Right ventricle myocardium superior (tissue), 1 donor: ENCODE data around the gene FAM43B. TPM values are rescaled to one million over a fixed set of nuclear protein-coding genes. Genes with fewer than 3 reads are reported as not detected.
"Not testable (repeated sequence)": the region's sequence is repeated elsewhere in the genome, so short reads cannot be mapped to it uniquely, and the experiment has no call there.

ENCODE experiments used
- ATAC-seq: fragments of 200-7000 bp; cut with Tn5 transposase; one replicate; pipeline ENCODE4 v1.9.1; 2020; ENCODE audit warnings: mild to moderate bottlenecking; ENCODE audit not compliant: poor library complexity
- DNase-seq: peaks from one replicate; pipeline ENCODE4 v3.0.0-alpha.2; 2020
- intact Hi-C: fragments of 100-400 bp; cut with DNase I; formaldehyde crosslinking; loops from one replicate; pipeline ENCODE4 v1.11.2; 2022
- long read RNA-seq: library from polyadenylated mRNA; unstranded; transcript quantifications from one replicate; pipeline ENCODE4 v2.0.0, GENCODE V29; 2021
- total RNA-seq: library from RNA; stranded (reverse); fragmentation: NEBNext Ultra II Directional; extraction: Animal tissue kit (Norgen Biotek cat#: 25700); gene quantifications from one replicate; pipeline ENCODE4 v1.2.1, GENCODE V29; 2021
- donor health status: DM: no; HTN: yes; CAD: no; lungs with severe emphysema.

Gene FAM43B, protein sequence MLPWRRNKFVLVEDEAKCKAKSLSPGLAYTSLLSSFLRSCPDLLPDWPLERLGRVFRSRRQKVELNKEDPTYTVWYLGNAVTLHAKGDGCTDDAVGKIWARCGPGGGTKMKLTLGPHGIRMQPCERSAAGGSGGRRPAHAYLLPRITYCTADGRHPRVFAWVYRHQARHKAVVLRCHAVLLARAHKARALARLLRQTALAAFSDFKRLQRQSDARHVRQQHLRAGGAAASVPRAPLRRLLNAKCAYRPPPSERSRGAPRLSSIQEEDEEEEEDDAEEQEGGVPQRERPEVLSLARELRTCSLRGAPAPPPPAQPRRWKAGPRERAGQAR
- total RNA-seq, result 3.0 TPM
- long read RNA-seq, transcript FAM43B-201 (1 exons, 2,572 nt), result major isoform, 36 of 36 reads
- long read RNA-seq, partial matches to known transcripts, result 0 of 36 reads
- long read RNA-seq, other reads (novel, unspliced or antisense), result 0 of 36 reads

DNA sequence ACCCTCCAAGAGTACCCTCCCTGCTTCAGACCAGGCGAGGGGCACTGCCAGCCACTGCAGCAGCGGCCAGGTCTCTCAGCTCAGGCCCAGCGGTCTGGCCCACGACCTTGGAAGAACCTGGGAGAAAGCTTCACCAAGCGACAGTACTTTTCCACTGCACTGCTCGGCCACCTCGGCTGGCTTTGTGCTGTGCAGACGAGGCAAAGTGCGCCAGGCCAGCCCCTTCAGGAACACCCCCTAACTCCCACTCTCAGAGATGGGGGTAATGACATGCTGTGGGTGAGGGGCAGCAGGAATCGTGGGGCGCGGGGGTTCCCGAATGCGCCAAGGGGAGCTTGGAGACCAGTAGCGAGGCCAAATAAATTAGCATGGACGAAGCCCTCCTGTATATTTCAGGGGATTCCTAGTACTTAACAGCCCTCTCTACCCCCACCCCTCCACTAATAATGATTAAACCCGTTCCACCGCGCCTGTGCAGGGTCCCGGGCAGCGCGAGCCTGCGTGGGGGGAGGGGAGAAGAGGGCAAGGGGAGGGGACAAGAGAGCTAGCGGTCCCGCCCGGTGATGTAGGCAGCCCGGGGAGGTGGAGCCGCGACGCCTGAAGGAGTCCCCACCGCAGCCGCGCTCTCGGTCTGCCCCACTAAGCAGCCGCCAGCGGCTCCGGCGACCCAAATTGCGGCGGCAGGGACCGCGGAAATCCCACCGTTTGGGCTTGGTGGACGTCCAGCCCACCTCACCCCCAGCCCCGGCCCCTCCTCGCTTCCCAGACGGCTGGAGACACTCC, at the start of gene FAM43B:
FAM43B (plus strand) TSS at position 629 of the 783 bp plus-strand sequence. CDS start 401 bp downstream, outside the sequence.
- ATAC-seq, result peak; percentile 95
- intact Hi-C loops, result no loop called here

DNA sequence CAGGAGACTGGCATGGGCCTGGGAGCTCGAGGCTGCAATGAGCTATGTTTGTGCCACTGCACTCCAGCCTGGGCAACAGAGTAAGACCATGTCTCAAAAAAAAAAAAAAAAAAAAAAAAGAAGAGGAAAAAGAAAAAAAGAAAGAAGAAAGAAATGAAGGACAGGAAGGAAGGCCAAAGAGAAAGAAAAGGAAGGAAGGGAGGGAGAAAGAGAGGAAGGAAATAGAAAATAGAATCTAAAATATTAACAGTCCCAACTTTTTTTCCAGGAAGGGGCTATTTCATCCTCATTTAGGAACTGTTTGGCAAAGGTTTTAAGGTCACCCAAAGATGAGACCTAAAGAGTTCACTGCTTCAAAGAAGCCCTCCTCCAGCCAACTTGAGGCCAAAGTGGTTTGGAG, 46.9 kb upstream of the FAM43B start:
- DNase-seq, result no peak
- no peak for ATAC-seq
- intact Hi-C loops, result no loop called here

More for the DNA sequence above, at the start of gene FAM43B:
- DNase-seq, result peak; percentile 92

- peak; percentile 8 for ATAC-seq
- intact Hi-C loops, result no loop called here
- no peak for DNase-seq
These were observed 45.2 kb upstream of the FAM43B start for GRCh38 chr1:20507248-20507563.

DNA sequence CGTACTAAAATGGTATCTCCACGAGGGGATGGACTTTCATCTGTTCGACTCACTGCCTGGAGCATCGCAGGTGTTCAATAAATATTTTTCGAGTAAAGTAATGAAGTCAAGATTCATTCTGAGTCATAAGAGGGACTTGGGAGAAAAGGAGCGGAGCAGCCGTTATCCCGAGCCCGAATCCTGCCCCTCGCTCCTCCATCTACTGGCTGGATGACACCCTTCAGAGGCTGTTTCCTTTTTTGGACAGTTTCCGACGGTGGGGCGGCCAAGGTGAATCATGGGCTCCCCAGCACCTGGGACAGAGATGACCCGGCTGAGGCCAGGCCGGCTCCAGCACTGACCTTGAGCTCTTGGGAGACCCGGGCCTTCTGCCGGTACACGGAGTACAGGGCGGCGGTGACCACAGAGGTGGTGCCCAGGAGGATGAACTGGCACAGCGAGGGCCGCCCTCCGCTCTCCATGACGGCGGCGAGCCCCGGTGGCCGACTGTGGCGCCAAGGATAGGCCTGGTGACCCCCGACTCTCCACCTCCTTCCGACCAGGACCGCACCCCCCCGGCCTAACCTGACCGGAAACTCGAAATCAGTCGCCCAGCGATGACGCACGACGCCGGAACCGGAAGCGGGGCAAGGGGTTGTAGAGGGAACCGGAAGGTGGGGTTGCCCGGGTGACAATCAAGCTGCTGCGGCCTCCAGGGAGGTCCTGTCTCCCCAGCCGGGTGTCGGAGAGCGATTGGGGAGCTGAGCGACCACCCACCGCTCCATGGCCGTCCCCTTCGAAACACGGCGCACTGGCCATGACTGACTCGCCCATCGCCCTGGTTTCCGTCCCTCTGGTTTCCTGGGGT, 44.6 kb upstream of the FAM43B start, which contains the start of gene MUL1:
MUL1 (minus strand) TSS at position 588 of the 847 bp plus-strand sequence; CDS start at position 461, 127 bp downstream.
- DNase-seq (peak; percentile 97), ATAC-seq (peak; percentile 99)
- intact Hi-C loops, result no loop called here

DNA sequence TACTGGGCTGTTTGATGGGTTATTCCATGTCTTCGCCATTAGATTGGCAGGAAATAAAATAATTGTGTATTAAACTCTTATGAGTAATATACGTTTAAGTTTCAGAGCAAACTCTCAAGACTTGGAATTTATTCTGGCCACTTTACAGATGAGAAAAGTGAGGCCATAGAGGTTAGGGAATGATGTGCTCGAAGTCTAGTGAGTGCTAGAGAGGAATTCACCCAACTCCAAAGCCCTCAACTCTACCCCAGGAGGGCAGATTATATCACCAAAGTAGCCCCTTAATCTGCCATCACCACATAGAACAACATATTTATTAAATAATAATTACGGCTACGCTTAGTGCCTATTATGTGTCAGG, 44.0 kb upstream of the FAM43B start:
- intact Hi-C loops, result no loop called here
- no peak for ATAC-seq

DNA sequence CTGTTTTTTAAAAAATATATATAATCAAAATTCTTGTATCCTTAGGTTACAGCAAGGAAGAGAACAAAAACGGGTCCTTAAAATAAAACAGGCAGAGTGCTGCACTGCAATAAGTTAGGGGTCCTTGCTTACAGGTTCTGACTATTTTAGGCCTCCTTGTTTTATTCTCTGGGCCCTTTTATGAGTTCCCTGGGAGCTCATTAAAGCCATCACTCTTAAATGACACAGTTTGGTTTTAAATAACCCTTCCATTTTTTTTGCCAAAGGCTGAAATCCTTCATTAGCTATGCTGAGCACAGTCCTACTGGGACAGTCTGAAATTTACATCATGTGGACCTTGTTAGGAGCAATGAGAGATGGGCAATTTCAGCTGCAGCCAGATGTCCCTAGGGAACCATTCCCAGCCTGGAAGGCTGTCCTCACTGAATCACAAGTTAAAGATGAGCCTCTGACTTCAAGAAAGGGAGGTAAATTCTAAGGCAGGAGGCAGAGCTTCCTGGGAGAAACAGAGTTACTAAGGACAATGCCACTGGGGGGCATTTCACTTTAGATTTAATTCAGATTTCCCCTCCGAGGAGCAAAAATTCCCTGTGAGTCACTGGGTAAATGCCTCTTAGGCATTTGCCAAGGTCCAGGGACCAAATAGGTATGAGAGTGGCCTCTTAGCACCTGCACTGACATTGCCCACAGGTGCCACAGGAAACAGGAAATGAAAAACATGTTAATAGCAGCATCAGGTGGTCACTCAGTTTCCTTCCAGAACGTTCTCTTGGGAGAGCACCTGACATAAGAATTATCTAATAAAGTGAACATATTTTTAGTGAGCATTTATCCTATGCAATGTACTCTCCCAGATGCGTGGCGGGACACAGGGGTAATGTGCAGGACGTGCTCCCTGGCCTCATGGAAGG, 40.6 kb upstream of the FAM43B start:
- intact Hi-C loops, result no loop called here
- DNase-seq (no peak), ATAC-seq (no peak)

More for the DNA sequence above, 44.0 kb upstream of the FAM43B start:
- no peak for DNase-seq

GRCh38 chr1:20519609-20520262, 32.6 kb upstream of the FAM43B start:
- DNase-seq, ATAC-seq: not testable (repeated sequence)
- intact Hi-C loops, result loop anchor here (5.0 kb wide), 1 partner anchor 123 kb away; no protein-coding TSS in a partner anchor

DNA sequence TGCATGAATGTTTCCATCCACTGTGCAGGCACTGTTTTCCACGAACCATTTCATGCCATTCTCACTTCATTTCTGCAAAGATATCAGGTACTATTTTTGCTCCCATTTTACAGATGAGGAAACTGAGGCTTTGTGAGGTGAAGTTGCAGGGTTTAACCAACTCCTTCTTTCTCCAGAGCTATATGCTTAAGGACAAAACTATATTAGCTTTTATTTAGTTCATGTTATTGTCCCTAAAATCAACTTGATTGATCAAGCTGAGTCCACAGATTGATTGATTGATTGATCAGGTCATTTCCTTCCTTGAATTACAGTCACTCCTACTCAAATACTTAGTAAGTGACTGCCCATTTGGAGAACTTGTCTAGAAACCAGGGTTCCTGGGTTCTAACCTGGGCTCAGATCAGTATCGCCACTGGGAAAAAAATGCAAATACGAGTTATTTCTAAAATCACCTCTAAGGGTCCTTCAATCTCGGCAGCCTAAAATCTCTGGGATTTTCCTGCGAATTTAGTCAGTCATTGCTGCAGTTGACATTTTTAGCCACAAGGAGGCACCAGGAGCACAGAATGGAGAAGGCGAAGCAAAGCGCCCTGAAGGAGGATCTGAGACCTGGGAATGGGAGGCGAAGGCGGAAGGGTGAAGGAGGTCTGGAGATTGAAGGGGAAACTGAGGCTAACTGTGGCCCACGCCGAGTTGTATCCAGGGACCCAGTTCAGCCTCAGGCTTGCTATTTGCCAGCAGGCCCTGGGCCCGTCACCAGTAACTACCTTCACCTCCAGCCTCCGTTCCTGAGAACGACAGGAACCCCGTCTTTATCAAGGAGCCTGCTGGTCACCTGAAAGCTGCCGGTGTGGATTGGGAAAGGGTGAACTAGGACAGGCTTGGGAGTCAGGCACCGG, 30.2 kb upstream of the FAM43B start:
- ATAC-seq (peak; percentile 84), DNase-seq (peak; percentile 60)
- intact Hi-C loops, result loop anchor here (5.0 kb wide), 1 partner anchor 120 kb away; no protein-coding TSS in a partner anchor

DNA sequence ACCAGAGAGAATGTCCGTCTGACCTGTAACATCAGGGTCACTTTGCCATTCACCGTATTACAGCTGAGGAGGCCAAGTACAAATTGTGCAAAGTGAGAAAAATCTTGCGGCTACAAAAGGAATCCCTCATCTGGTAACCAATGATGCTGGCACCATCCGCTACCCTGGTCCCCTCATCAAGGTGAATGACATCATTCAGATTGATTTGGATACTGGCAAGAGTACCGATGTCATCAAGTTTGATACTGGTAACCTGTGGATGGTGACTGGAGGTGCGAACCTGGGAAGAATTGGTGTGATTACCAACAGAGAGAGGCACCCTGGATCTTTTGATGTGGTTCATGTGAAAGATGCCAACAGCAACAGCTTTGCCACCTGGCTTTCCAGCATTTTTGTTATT, 26.1 kb upstream of the FAM43B start:
- DNase-seq (no peak), ATAC-seq (no peak)
- intact Hi-C loops, result no loop called here

GRCh38 chr1:20528221-20528620, 24.2 kb upstream of the FAM43B start:
- DNase-seq (no peak), ATAC-seq (no peak)
- intact Hi-C loops, result no loop called here

DNA sequence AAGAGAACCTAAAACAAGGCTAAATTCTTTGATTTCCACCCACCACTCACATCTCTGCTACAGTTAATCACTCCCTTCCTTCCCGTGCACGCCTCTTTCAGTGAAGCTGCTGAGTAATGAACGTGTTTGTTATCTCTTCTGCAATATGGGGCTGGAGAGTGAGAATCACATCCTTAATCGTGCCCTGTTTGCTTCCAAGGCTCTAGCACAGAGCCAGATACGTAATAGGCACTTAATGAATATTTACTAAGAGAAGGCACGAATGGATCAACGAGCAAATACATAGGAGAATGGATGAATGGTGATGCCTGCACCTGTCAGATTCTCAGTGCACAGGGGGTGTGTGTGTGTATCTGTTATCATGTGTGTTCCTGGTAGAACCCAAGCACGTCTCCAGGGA, 22.1 kb upstream of the FAM43B start:
- no peak for ATAC-seq
- intact Hi-C loops, result no loop called here
- no peak for DNase-seq

- DNase-seq, result no peak
- ATAC-seq, result no peak
- intact Hi-C loops, result no loop called here
These were observed 21.5 kb upstream of the FAM43B start for GRCh38 chr1:20530901-20531300.

DNA sequence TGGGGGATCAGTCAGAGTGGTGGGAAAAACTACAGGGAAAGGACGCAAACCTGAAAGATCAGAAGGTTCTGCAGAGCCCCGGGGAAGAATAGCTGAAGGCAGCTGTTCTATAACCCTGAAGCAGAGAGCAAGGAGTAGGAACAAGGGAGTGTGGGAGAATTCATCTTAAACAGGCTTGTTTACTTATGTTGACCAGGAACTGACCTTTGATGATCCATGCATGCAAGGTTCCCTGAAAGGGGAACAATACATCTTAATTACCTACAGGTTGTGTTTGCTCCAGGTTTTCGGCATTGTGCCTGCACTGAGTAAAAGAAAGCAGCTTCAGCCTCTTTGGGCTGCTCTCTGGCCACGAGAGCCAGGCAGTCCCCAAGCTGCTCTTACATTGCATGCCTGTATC, 18.7 kb upstream of the FAM43B start:
- ATAC-seq (no peak), DNase-seq (no peak)
- intact Hi-C loops, result no loop called here

GRCh38 chr1:20534659-20535417, 17.5 kb upstream of the FAM43B start:
- no peak for DNase-seq
- intact Hi-C loops, result no loop called here
- ATAC-seq, result peak; percentile 65

GRCh38 chr1:20538227-20538626, 14.1 kb upstream of the FAM43B start:
- ATAC-seq (no peak), DNase-seq (no peak)
- intact Hi-C loops, result no loop called here
